Liver (tissue), 9 donors: ENCODE results near the gene KLHDC10. TPM values are rescaled to one million over a fixed set of nuclear protein-coding genes. Genes with fewer than 3 reads are reported as not detected.

ENCODE experiments used
- DNase-seq: peaks from one replicate; pipeline ENCODE4 v3.0.0-alpha.2; 2017; ENCODE audit warnings: low spot score
- H3K27ac ChIP-seq, 2 donors: one replicate each; pipeline ENCODE4 v1.7.0; 2013; ENCODE audit warnings: inconsistent platforms in 2 of 2, low read length in 2 of 2, control low read depth in 1 of 2, low read depth in 1 of 2, mild to moderate bottlenecking in 1 of 2
- H3K27me3 ChIP-seq, 4 donors: one replicate each; pipeline versions ENCODE4 v1.6.1 to v1.7.0; 2013; ENCODE audit warnings: low read length in 3 of 4, inconsistent platforms in 1 of 4, mild to moderate bottlenecking in 1 of 4, moderate library complexity in 1 of 4; ENCODE audit not compliant: control insufficient read depth in 4 of 4, insufficient read depth in 4 of 4
- H3K36me3 ChIP-seq, 4 donors: one replicate each; pipeline versions ENCODE4 v1.6.1 to v1.7.0; 2013; ENCODE audit warnings: low read length in 3 of 4, mild to moderate bottlenecking in 3 of 4, low read depth in 1 of 4, moderate library complexity in 1 of 4; ENCODE audit not compliant: control insufficient read depth in 4 of 4, insufficient read depth in 3 of 4
- H3K4me1 ChIP-seq, 4 donors: one replicate each; pipeline versions ENCODE4 v1.6.1 to v1.7.0; 2013; ENCODE audit warnings: low read length in 3 of 4, mild to moderate bottlenecking in 3 of 4, moderate library complexity in 1 of 4; ENCODE audit not compliant: control insufficient read depth in 4 of 4, insufficient read depth in 4 of 4
- H3K4me3 ChIP-seq, 3 donors: one replicate each; pipeline versions ENCODE4 v1.6.1 to v1.7.0; 2013; ENCODE audit warnings: low read length in 3 of 3, control low read depth in 1 of 3, low read depth in 1 of 3, mild to moderate bottlenecking in 1 of 3
- H3K9ac ChIP-seq, 2 donors: one replicate each; pipeline ENCODE4 v1.7.0; 2013; ENCODE audit warnings: low read length in 2 of 2, mild to moderate bottlenecking in 2 of 2, moderate library complexity in 2 of 2, control low read depth in 1 of 2, low read depth in 1 of 2
- H3K9me3 ChIP-seq, 4 donors: one replicate each; pipeline versions ENCODE4 v1.6.1 to v1.7.0; 2013; ENCODE audit warnings: low read length in 3 of 4; ENCODE audit not compliant: control insufficient read depth in 4 of 4
- EGR1 ChIP-seq, 2 donors: IDR thresholded peaks; 2 replicates each; pipeline ENCODE4 v1.6.1; 2016 to 2018; ENCODE audit warnings: antibody characterized with exemption in 2 of 2, low read depth in 2 of 2
- FOXA1 ChIP-seq: IDR thresholded peaks from 2 replicates; pipeline ENCODE4 v1.6.1; 2016; ENCODE audit warnings: antibody characterized with exemption
- FOXA2 ChIP-seq: IDR thresholded peaks from 2 replicates; pipeline ENCODE4 v1.6.1; 2016; ENCODE audit warnings: antibody characterized with exemption
- GABPA ChIP-seq, 2 donors: IDR thresholded peaks in 1 of 2; conservative IDR thresholded peaks in 1 of 2; 2 replicates each; pipeline ENCODE4 v1.6.1; 2016; ENCODE audit warnings: antibody characterized with exemption in 2 of 2, mild to moderate bottlenecking in 1 of 2, moderate library complexity in 1 of 2
- HNF4A ChIP-seq, 2 donors: conservative IDR thresholded peaks; 2 replicates each; pipeline ENCODE4 v1.6.1; 2016; ENCODE audit warnings: antibody characterized with exemption in 2 of 2, mild to moderate bottlenecking in 2 of 2
- HNF4G ChIP-seq: IDR thresholded peaks from 2 replicates; pipeline ENCODE4 v1.6.1; 2016; ENCODE audit warnings: antibody characterized with exemption
- JUND ChIP-seq, 2 donors: IDR thresholded peaks; 2 replicates each; pipeline ENCODE4 v1.6.1; 2016; ENCODE audit warnings: antibody characterized with exemption in 2 of 2
- MAX ChIP-seq: IDR thresholded peaks from 2 replicates; pipeline ENCODE4 v1.6.1; 2016; ENCODE audit warnings: antibody characterized with exemption
- NR2F2 ChIP-seq: IDR thresholded peaks from 2 replicates; pipeline ENCODE4 v1.6.1; 2016; ENCODE audit warnings: antibody characterized with exemption
- RAD21 ChIP-seq, 2 donors: IDR thresholded peaks; 2 replicates each; pipeline ENCODE4 v1.6.1; 2016; ENCODE audit warnings: antibody characterized with exemption in 2 of 2, mild to moderate bottlenecking in 2 of 2
- REST ChIP-seq: IDR thresholded peaks from 2 replicates; pipeline ENCODE4 v1.6.1; 2016; ENCODE audit warnings: antibody characterized with exemption, mild to moderate bottlenecking
- RXRA ChIP-seq, 2 donors: IDR thresholded peaks; 2 replicates each; pipeline ENCODE4 v1.6.1; 2017 to 2018; ENCODE audit warnings: antibody characterized with exemption in 2 of 2, mild to moderate bottlenecking in 1 of 2
- SP1 ChIP-seq: IDR thresholded peaks from 2 replicates; pipeline ENCODE4 v1.6.1; 2018; ENCODE audit warnings: antibody characterized with exemption, mild to moderate bottlenecking
- TAF1 ChIP-seq: conservative IDR thresholded peaks from 2 replicates; pipeline ENCODE4 v1.6.1; 2016; ENCODE audit warnings: antibody characterized with exemption, mild to moderate bottlenecking
- YY1 ChIP-seq: IDR thresholded peaks from 2 replicates; pipeline ENCODE4 v1.6.1; 2016; ENCODE audit warnings: antibody characterized with exemption, mild to moderate bottlenecking
- ZBTB33 ChIP-seq: IDR thresholded peaks from 2 replicates; pipeline ENCODE4 v1.6.1; 2016; ENCODE audit warnings: antibody characterized with exemption
- WGBS: extraction: QIAGEN DNeasy Blood & Tissue Kit; methylation state at CpG from one replicate; pipeline ENCODE4 v1.1.7; 2013; 5-methylcytosine and 5-hydroxymethylcytosine counted together
- polyA plus RNA-seq, 2 donors: library from polyadenylated mRNA; stranded (reverse) in 1 of 2; unstranded in 1 of 2; fragments of 200-250 nt in 1 of 2; fragments of >200 nt in 1 of 2; fragmentation: Nextera tagmentation in 1 of 2; extraction: Ambion mirVana in 1 of 2; gene quantifications; one replicate each; pipeline versions ENCODE4 v1.2.1 to v1.2.3, GENCODE V29; 2013 to 2015
- total RNA-seq, 2 donors: library from RNA; depleted of rRNA; stranded (reverse); fragments of >200 nt; gene quantifications; one replicate each; pipeline ENCODE4 v1.2.3, GENCODE V29; 2014
- TF ChIP-seq, protein P1 (sequence below): fragments of 150-350 bp; IDR thresholded peaks from 2 replicates; pipeline ENCODE4 v1.5.1; 2017; ENCODE audit warnings: improper control_type of control experiment, low read depth, low read length; ENCODE audit not compliant: missing input control
- TF ChIP-seq, protein P2 (sequence below): IDR thresholded peaks from 2 replicates; pipeline ENCODE4 v1.6.1; 2016; ENCODE audit warnings: antibody characterized with exemption
- donor health status: healthy.
- donor health status: healthy.
- donor health status: healthy.
- donor health status: healthy.
- donor health status: healthy.

The KLHDC10 gene
- total and polyA plus RNA-seq, 4 donors: 10.8 to 31.2 (median 17.4) TPM

- H3K9ac ChIP-seq: no peak overlapping the region
- H3K4me1 ChIP-seq: no peaks in the 10 kb centered on the region
- WGBS: 94% methylated on average over 7 of the region's 7 CpGs
- H3K4me3 ChIP-seq: no peak overlapping the region
- H3K27me3 ChIP-seq: no peaks in the 10 kb centered on the region
- peaks cover 13 to 80% (median 55%) of the 10 kb centered on the region in 4 donors for H3K36me3 ChIP-seq
- no peak for DNase-seq
- no peak for TF ChIP-seq GABPA (IDR thresholded peaks at IDR 0.05 in 1 of 2, conservative IDR thresholded peaks at IDR 0.05 in 1 of 2)
- TF ChIP-seq RAD21 (IDR thresholded peaks at IDR 0.05): no peak
- TF ChIP-seq, protein P1, sequence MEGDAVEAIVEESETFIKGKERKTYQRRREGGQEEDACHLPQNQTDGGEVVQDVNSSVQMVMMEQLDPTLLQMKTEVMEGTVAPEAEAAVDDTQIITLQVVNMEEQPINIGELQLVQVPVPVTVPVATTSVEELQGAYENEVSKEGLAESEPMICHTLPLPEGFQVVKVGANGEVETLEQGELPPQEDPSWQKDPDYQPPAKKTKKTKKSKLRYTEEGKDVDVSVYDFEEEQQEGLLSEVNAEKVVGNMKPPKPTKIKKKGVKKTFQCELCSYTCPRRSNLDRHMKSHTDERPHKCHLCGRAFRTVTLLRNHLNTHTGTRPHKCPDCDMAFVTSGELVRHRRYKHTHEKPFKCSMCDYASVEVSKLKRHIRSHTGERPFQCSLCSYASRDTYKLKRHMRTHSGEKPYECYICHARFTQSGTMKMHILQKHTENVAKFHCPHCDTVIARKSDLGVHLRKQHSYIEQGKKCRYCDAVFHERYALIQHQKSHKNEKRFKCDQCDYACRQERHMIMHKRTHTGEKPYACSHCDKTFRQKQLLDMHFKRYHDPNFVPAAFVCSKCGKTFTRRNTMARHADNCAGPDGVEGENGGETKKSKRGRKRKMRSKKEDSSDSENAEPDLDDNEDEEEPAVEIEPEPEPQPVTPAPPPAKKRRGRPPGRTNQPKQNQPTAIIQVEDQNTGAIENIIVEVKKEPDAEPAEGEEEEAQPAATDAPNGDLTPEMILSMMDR: no peak
- no peak for TF ChIP-seq TAF1
- TF ChIP-seq JUND (IDR thresholded peaks at IDR 0.05): no peak
- TF ChIP-seq YY1: no peak
- no peak for TF ChIP-seq ZBTB33
- TF ChIP-seq, protein P2, sequence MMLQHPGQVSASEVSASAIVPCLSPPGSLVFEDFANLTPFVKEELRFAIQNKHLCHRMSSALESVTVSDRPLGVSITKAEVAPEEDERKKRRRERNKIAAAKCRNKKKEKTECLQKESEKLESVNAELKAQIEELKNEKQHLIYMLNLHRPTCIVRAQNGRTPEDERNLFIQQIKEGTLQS: no peak
- TF ChIP-seq EGR1 (IDR thresholded peaks at IDR 0.05; ENCODE audit: low read depth in 2 of 2): no peak
- TF ChIP-seq NR2F2: no peak
- no peak for TF ChIP-seq SP1
- no peak for TF ChIP-seq HNF4A (conservative IDR thresholded peaks at IDR 0.05)
- H3K27ac ChIP-seq: no peak overlapping the region
- H3K9me3 ChIP-seq: no peaks in the 10 kb centered on the region
These were observed 47.6 kb upstream of the KLHDC10 start for GRCh38 chr7:130022623-130023175.

GRCh38 chr7:130024390-130024789, 45.9 kb upstream of the KLHDC10 start:
- no peak for TF ChIP-seq FOXA2
- no peak for TF ChIP-seq YY1
- TF ChIP-seq FOXA1: no peak
- TF ChIP-seq NR2F2: no peak
- no peak for TF ChIP-seq SP1
- TF ChIP-seq, protein P2: no peak
- no peak for TF ChIP-seq RAD21 (IDR thresholded peaks at IDR 0.05)
- TF ChIP-seq, protein P1: no peak
- TF ChIP-seq HNF4G: no peak
- no peak for TF ChIP-seq GABPA (IDR thresholded peaks at IDR 0.05 in 1 of 2, conservative IDR thresholded peaks at IDR 0.05 in 1 of 2)
- no peak for TF ChIP-seq TAF1
- no peak for TF ChIP-seq HNF4A (conservative IDR thresholded peaks at IDR 0.05)
- no peak for TF ChIP-seq RXRA (IDR thresholded peaks at IDR 0.05)
- no peak for TF ChIP-seq REST
- no peak for TF ChIP-seq JUND (IDR thresholded peaks at IDR 0.05)
- TF ChIP-seq EGR1 (IDR thresholded peaks at IDR 0.05; ENCODE audit: low read depth in 2 of 2): no peak
- TF ChIP-seq ZBTB33: no peak
- TF ChIP-seq MAX: no peak
- no peak overlapping the region for H3K9ac ChIP-seq
- H3K4me3 ChIP-seq: no peak overlapping the region
- DNase-seq: no peak
- H3K27me3 ChIP-seq: no peaks in the 10 kb centered on the region
- no peaks in the 10 kb centered on the region for H3K9me3 ChIP-seq
- H3K4me1 ChIP-seq: no peaks in the 10 kb centered on the region
- WGBS: 96% methylated on average over 5 of the region's 5 CpGs
- H3K27ac ChIP-seq: no peak overlapping the region
- H3K36me3 ChIP-seq: peaks cover 13 to 74% (median 48%) of the 10 kb centered on the region in 4 donors
